Measurements from ENCODE around the gene ARHGDIA.
A peak's percentile ranks its signal among the peaks of the same experiment; 100 is the strongest.

Gene ARHGDIA

DNA sequence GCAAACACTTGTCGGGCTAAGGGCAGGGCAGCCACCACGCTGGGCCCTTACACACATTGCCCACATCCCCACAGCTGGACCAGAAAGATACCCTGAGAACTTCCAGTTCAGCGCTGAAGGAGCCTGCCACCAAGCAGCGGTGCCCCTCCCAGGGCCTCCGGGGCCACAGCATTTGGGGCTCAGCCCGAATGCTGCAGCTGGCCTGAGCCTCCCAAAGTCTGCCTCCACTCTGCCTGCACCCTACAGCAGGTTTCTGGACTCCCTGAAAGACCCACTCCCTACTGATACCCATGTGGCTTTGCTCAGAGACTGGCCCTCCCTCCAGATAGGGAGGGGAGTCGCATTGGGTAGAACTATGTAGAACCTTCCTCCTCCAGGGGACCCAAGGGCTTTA lies 39.6 kb downstream of the ARHGDIA start:
- no peak overlapping the region for H3K9ac ChIP-seq (ENCODE audit: low read depth, low read length)
- H3K36me3 ChIP-seq (ENCODE audit: control insufficient read depth, insufficient read depth, low read length) = no peaks in the 10 kb centered on the region
- H3K4me1 ChIP-seq (ENCODE audit: control insufficient read depth, insufficient read depth, low read length) = no peaks in the 10 kb centered on the region
- H3K4me3 ChIP-seq (ENCODE audit: low read depth, low read length) = no peak overlapping the region
- H3K9me3 ChIP-seq (ENCODE audit: control insufficient read depth, insufficient read depth, low read length) = no peaks in the 10 kb centered on the region
- no peaks in the 10 kb centered on the region for H3K27me3 ChIP-seq (ENCODE audit: control insufficient read depth, insufficient read depth, low read length)

DNA sequence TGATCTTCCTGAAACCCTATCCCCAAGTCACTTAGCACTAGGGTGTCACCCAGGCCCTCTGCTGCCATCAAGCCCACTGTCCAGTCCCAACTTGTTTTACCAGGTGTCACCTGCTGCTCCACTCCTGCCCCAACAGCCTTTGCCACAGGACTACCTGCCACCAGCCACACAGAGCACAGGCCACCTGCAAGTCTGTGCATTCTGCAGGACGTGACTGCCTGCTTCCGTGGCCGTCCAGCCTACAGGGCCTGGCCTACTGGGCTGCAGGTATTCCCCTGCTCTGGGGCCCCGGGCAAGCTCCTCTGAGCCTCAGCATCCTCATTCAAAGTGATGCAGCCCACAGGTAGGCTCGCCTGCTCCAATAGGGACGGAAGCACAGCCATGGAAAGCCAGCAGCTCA lies 41.3 kb downstream of the ARHGDIA start:
- Histone ChIP-seq H3K27me3 (ENCODE audit: control insufficient read depth, insufficient read depth, low read length) (no peaks in the 10 kb centered on the region), H3K9ac (ENCODE audit: low read depth, low read length) (no peak overlapping the region), H3K9me3 (ENCODE audit: control insufficient read depth, insufficient read depth, low read length) (no peaks in the 10 kb centered on the region), H3K36me3 (ENCODE audit: control insufficient read depth, insufficient read depth, low read length) (no peaks in the 10 kb centered on the region), H3K4me1 (ENCODE audit: control insufficient read depth, insufficient read depth, low read length) (no peaks in the 10 kb centered on the region), H3K4me3 (ENCODE audit: low read depth, low read length) (no peak overlapping the region)

- Histone ChIP-seq H3K4me3 (ENCODE audit: low read depth, low read length) (no peak overlapping the region), H3K4me1 (ENCODE audit: control insufficient read depth, insufficient read depth, low read length) (no peaks in the 10 kb centered on the region), H3K9ac (ENCODE audit: low read depth, low read length) (peak overlapping the region; percentile 60), H3K36me3 (ENCODE audit: control insufficient read depth, insufficient read depth, low read length) (peaks cover under 1% of the 10 kb centered on the region), H3K27me3 (ENCODE audit: control insufficient read depth, insufficient read depth, low read length) (no peaks in the 10 kb centered on the region), H3K9me3 (ENCODE audit: control insufficient read depth, insufficient read depth, low read length) (no peaks in the 10 kb centered on the region)
Observed at GRCh38 chr17:81828656-81829055, 42.5 kb downstream of the ARHGDIA start.

- Histone ChIP-seq H3K9ac (ENCODE audit: low read depth, low read length) (no peak overlapping the region), H3K9me3 (ENCODE audit: control insufficient read depth, insufficient read depth, low read length) (no peaks in the 10 kb centered on the region), H3K27me3 (ENCODE audit: control insufficient read depth, insufficient read depth, low read length) (no peaks in the 10 kb centered on the region), H3K36me3 (ENCODE audit: control insufficient read depth, insufficient read depth, low read length) (peaks cover 8% of the 10 kb centered on the region), H3K4me1 (ENCODE audit: control insufficient read depth, insufficient read depth, low read length) (no peaks in the 10 kb centered on the region), H3K4me3 (ENCODE audit: low read depth, low read length) (no peak overlapping the region)
Observed at GRCh38 chr17:81825841-81826466, 45.2 kb downstream of the ARHGDIA start.

GRCh38 chr17:81824595-81824994 lies 46.5 kb downstream of the ARHGDIA start:
- H3K4me3 ChIP-seq (ENCODE audit: low read depth, low read length) = no peak overlapping the region
- no peak overlapping the region for H3K9ac ChIP-seq (ENCODE audit: low read depth, low read length)
- peaks cover 3% of the 10 kb centered on the region for H3K4me1 ChIP-seq (ENCODE audit: control insufficient read depth, insufficient read depth, low read length)
- H3K9me3 ChIP-seq (ENCODE audit: control insufficient read depth, insufficient read depth, low read length) = no peaks in the 10 kb centered on the region
- no peaks in the 10 kb centered on the region for H3K27me3 ChIP-seq (ENCODE audit: control insufficient read depth, insufficient read depth, low read length)
- H3K36me3 ChIP-seq (ENCODE audit: control insufficient read depth, insufficient read depth, low read length) = peaks cover 8% of the 10 kb centered on the region

GRCh38 chr17:81823820-81824550 lies 47.2 kb downstream of the ARHGDIA start:
- no peaks in the 10 kb centered on the region for H3K27me3 ChIP-seq (ENCODE audit: control insufficient read depth, insufficient read depth, low read length)
- no peaks in the 10 kb centered on the region for H3K9me3 ChIP-seq (ENCODE audit: control insufficient read depth, insufficient read depth, low read length)
- H3K36me3 ChIP-seq (ENCODE audit: control insufficient read depth, insufficient read depth, low read length) = peaks cover 8% of the 10 kb centered on the region
- peaks cover 5% of the 10 kb centered on the region for H3K4me1 ChIP-seq (ENCODE audit: control insufficient read depth, insufficient read depth, low read length)
- no peak overlapping the region for H3K4me3 ChIP-seq (ENCODE audit: low read depth, low read length)
- H3K9ac ChIP-seq (ENCODE audit: low read depth, low read length) = no peak overlapping the region

GRCh38 chr17:81822996-81823819 lies 47.9 kb downstream of the ARHGDIA start:
- peaks cover 5% of the 10 kb centered on the region for H3K4me1 ChIP-seq (ENCODE audit: control insufficient read depth, insufficient read depth, low read length)
- peaks cover 8% of the 10 kb centered on the region for H3K36me3 ChIP-seq (ENCODE audit: control insufficient read depth, insufficient read depth, low read length)
- H3K9me3 ChIP-seq (ENCODE audit: control insufficient read depth, insufficient read depth, low read length) = no peaks in the 10 kb centered on the region
- H3K4me3 ChIP-seq (ENCODE audit: low read depth, low read length) = no peak overlapping the region
- H3K9ac ChIP-seq (ENCODE audit: low read depth, low read length) = no peak overlapping the region
- H3K27me3 ChIP-seq (ENCODE audit: control insufficient read depth, insufficient read depth, low read length) = no peaks in the 10 kb centered on the region

DNA sequence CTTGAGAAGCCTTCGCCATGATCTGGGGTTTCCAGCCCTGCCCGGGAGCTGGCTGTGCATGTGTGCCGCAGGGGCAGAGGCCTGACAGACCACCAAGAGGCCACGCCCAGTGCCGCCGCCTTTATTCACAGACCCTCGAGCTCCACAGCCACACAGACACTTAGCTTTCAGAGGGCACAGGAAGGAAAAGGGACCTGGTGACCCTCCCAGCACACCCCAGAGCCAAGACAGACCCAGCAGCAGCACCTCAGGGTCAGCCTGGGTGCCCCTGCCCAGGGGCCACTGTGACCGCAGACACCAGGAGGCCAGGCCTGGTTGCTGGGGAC lies 48.9 kb downstream of the ARHGDIA start:
- Histone ChIP-seq H3K9ac (ENCODE audit: low read depth, low read length) (no peak overlapping the region), H3K9me3 (ENCODE audit: control insufficient read depth, insufficient read depth, low read length) (no peaks in the 10 kb centered on the region), H3K36me3 (ENCODE audit: control insufficient read depth, insufficient read depth, low read length) (peaks cover 8% of the 10 kb centered on the region), H3K4me3 (ENCODE audit: low read depth, low read length) (no peak overlapping the region), H3K4me1 (ENCODE audit: control insufficient read depth, insufficient read depth, low read length) (peaks cover 5% of the 10 kb centered on the region), H3K27me3 (ENCODE audit: control insufficient read depth, insufficient read depth, low read length) (no peaks in the 10 kb centered on the region)

DNA sequence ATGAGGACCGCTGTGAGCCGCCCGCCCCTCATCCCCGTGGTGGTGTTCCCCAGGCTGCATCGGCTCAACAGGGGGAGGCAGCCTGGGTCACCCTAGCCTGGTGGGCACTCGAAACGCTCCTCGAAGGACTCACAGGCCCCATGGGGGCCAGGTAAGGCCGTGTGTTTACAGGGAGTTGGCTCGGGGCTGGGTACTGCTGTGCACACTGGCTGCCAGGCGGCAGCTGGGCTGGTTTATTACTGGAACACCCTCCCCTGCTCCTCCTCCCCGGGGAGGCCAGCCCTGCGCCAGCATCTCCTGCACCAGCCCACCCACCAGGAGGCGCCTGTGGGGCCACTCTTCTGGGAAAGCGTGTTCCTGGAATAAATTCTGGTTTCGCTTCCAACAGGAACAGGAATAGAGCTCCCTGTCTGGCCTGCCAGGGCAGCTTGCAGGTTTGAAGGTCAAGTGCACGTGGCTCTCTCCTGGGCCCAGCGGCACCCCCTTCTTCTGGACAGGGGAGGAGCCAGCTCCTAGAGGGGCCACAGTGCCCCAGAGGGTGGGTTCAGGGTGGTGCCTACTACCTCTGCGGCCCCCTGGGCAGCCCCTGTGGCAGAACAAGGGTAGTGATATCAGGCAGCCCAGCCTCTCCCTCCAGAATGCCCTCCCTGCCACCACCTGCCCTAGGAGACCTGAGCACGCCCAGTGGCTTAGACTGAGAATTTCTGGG lies 49.4 kb downstream of the ARHGDIA start:
- Histone ChIP-seq H3K9me3 (ENCODE audit: control insufficient read depth, insufficient read depth, low read length) (no peaks in the 10 kb centered on the region), H3K9ac (ENCODE audit: low read depth, low read length) (no peak overlapping the region), H3K4me3 (ENCODE audit: low read depth, low read length) (no peak overlapping the region), H3K4me1 (ENCODE audit: control insufficient read depth, insufficient read depth, low read length) (peaks cover 5% of the 10 kb centered on the region), H3K36me3 (ENCODE audit: control insufficient read depth, insufficient read depth, low read length) (peaks cover 8% of the 10 kb centered on the region), H3K27me3 (ENCODE audit: control insufficient read depth, insufficient read depth, low read length) (no peaks in the 10 kb centered on the region)

- H3K9ac ChIP-seq (ENCODE audit: low read depth, low read length) = no peak overlapping the region
- peaks cover 8% of the 10 kb centered on the region for H3K36me3 ChIP-seq (ENCODE audit: control insufficient read depth, insufficient read depth, low read length)
- H3K4me1 ChIP-seq (ENCODE audit: control insufficient read depth, insufficient read depth, low read length) = peaks cover 5% of the 10 kb centered on the region
- no peak overlapping the region for H3K4me3 ChIP-seq (ENCODE audit: low read depth, low read length)
- no peaks in the 10 kb centered on the region for H3K9me3 ChIP-seq (ENCODE audit: control insufficient read depth, insufficient read depth, low read length)
- no peaks in the 10 kb centered on the region for H3K27me3 ChIP-seq (ENCODE audit: control insufficient read depth, insufficient read depth, low read length)
Observed at GRCh38 chr17:81821147-81821546, 50.0 kb downstream of the ARHGDIA start.

- Histone ChIP-seq H3K4me1 (ENCODE audit: control insufficient read depth, insufficient read depth, low read length) (peaks cover 5% of the 10 kb centered on the region), H3K27me3 (ENCODE audit: control insufficient read depth, insufficient read depth, low read length) (no peaks in the 10 kb centered on the region), H3K36me3 (ENCODE audit: control insufficient read depth, insufficient read depth, low read length) (peaks cover 8% of the 10 kb centered on the region), H3K9me3 (ENCODE audit: control insufficient read depth, insufficient read depth, low read length) (no peaks in the 10 kb centered on the region), H3K9ac (ENCODE audit: low read depth, low read length) (no peak overlapping the region), H3K4me3 (ENCODE audit: low read depth, low read length) (no peak overlapping the region)
Observed at GRCh38 chr17:81819708-81820107, 51.4 kb downstream of the ARHGDIA start.
